A172 (cell line): ENCODE data around the gene ZNF423. TPM values are rescaled to one million over a fixed set of nuclear protein-coding genes. Genes with fewer than 3 reads are reported as not detected.

Experiments
- DNase-seq: peaks from one replicate; pipeline ENCODE4 v3.0.0-alpha.2; 2015; ENCODE audit warnings: low spot score
- total RNA-seq: library from RNA; depleted of rRNA; stranded (reverse); fragments of >200 nt; shearing (Covaris generic); gene quantifications from 2 replicates; pipeline ENCODE4 v1.2.3, GENCODE V29; 2014

The ZNF423 gene
- total RNA-seq, 1 experiment from 2014 or later: not detected

GRCh38 chr16:49474741-49475140 is 381.2 kb downstream of the ZNF423 start:
- no peak for DNase-seq

- no peak for DNase-seq
Measured at GRCh38 chr16:49473773-49474172, 382.1 kb downstream of the ZNF423 start.

GRCh38 chr16:49473131-49473530 is 382.8 kb downstream of the ZNF423 start:
- no peak for DNase-seq

- DNase-seq: no peak
Measured at GRCh38 chr16:49472598-49472997, 383.3 kb downstream of the ZNF423 start.

GRCh38 chr16:49471038-49471727 is 384.7 kb downstream of the ZNF423 start:
- no peak for DNase-seq

- no peak for DNase-seq
Measured at GRCh38 chr16:49470513-49470991, 385.4 kb downstream of the ZNF423 start.

- DNase-seq: no peak
Measured at GRCh38 chr16:49469930-49470451, 385.9 kb downstream of the ZNF423 start.

GRCh38 chr16:49469311-49469670 is 386.6 kb downstream of the ZNF423 start:
- no peak for DNase-seq

GRCh38 chr16:49468611-49469310 is 387.2 kb downstream of the ZNF423 start:
- DNase-seq: no peak

- no peak for DNase-seq
Measured at GRCh38 chr16:49467540-49468372, 388.2 kb downstream of the ZNF423 start.

GRCh38 chr16:49466881-49467280 is 389.0 kb downstream of the ZNF423 start:
- no peak for DNase-seq

- DNase-seq: no peak
Measured at GRCh38 chr16:49466529-49466831, 389.4 kb downstream of the ZNF423 start.

GRCh38 chr16:49465661-49466528 is 390.0 kb downstream of the ZNF423 start:
- DNase-seq: no peak

- no peak for DNase-seq
Measured at GRCh38 chr16:49464877-49465504, 390.9 kb downstream of the ZNF423 start.

GRCh38 chr16:49464093-49464492 is 391.8 kb downstream of the ZNF423 start:
- DNase-seq: no peak

GRCh38 chr16:49463529-49463928 is 392.4 kb downstream of the ZNF423 start:
- DNase-seq: no peak

- no peak for DNase-seq
Measured at GRCh38 chr16:49462989-49463371, 392.9 kb downstream of the ZNF423 start.

- no peak for DNase-seq
Measured at GRCh38 chr16:49462362-49462988, 393.4 kb downstream of the ZNF423 start.

- no peak for DNase-seq
Measured at GRCh38 chr16:49461517-49461951, 394.4 kb downstream of the ZNF423 start.

- no peak for DNase-seq
Measured at GRCh38 chr16:49460786-49461470, 395.0 kb downstream of the ZNF423 start.
